HG03097 (cell line): ENCODE measurements around the gene NTN1.

Experiments
- ATAC-seq: cut with Tn5 transposase; IDR thresholded peaks from one replicate; pipeline ENCODE4 v1.9.1; 2021; ENCODE audit not compliant: unreplicated experiment, low FRiP score

The NTN1 gene

DNA sequence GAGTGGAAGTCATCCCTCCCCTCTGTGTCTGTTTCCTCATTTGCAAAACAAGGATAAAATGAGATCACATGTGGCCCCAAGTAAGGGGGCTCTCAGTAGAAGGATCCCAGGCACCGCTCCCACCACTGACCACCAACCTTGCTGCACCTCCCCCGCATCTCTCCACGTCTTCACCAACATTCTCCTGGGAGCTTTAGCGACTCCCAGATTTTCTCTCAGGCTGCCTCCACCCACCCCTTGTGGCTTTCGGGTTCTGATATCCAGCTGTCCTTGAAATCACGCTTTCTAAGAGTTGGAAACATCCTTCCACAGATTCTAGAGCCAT is 16.4 kb upstream of the NTN1 start:
- no peak for ATAC-seq

DNA sequence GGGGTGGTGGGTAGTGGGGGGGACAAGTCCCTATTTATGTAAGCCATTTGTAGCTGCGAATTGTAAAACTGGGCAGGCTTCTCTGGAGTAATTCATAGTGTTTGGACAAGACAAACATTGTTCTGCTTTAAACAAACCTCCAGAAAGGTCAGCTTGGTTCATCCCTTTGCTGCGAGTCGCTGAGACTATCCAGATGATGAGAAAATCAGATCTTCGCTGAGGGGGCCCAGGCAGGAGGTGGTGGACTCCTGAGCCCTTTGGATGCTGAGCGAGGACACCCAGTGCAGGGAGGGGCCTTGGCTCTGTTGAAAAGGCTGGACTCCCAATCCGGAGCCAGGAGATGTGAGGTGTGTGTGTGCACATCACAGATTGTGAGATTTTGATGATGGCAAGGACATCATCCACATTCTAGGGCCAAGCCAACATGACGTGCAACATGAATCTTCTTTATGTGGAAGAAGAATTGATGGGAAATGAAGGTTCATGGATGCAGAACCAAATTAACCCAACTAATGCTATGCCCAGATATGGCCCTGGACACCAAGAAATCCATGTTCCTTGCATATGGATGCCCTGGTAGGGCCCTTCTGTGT is 15.0 kb upstream of the NTN1 start:
- no peak for ATAC-seq

DNA sequence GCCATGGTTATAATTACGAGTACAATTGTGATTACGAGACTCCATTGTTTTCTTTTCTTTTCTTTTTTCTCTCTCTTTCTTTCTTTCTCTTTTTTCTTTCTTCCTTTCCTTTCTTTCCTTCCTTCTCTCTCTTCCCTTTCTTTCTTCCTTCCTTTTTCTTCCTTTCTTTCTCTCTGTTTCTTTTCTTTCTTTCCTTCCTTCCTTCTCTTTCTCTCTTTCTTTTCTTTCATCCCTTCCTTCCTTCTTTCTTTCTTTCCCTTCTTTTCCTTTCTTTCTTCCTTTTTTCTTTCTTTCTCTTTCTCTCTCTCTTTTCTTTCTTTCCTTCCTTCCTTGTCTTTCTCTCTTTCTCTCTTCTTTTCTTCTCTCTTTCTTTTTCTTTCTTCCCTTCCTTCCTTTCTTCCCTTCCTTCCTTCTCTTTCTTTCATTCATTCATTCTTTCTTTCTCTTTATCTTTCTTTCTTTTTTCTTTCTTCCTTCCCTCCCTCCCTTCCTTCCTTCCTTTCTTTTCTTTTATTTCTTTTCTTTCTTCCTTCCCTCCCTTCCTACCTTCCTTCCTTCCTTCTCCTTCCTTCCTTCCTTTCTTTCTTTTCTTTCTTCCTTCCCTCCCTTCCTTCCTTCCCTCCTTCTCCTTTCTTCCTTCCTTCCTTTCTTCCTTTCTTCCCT is 14.1 kb upstream of the NTN1 start:
- no peak for ATAC-seq

DNA sequence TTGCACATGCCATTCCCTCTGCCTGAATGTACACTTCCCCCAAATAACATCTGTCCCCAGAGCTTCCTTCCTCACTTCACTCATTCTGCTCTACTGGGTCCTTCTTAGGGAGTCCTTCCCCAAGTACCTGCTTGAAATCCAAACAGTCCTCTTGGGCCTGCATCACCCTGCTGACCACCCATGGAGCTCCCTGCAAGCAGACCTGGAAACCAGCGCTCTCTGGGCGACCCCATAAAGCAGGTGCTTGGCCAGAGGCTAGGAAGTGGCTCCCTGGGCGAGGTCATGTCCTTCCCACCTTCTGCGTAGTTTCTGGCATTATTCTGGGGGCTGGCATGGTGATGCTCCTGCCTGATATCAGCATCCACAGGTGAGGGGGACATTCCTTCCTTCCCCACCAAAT is 12.2 kb upstream of the NTN1 start:
- no peak for ATAC-seq

DNA sequence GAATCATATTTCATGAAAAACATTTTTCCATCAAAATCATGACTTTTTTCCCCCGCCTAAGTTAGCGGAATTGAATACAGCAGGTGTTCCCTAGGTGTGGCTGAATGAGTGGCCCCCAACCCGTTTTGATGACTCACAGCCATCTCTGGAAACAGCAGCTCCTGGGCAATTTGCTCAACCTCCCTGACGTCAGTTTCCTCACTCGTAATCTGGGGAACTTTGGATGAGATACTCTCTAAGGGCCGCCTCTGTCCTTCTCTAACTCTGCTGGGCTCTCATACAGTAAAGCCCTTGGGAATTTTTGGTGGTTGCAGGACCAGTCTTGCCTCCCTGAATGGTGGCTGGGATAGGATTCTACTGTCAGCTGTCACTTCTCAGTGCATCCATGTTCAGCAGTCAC is 11.6 kb upstream of the NTN1 start:
- ATAC-seq = no peak

DNA sequence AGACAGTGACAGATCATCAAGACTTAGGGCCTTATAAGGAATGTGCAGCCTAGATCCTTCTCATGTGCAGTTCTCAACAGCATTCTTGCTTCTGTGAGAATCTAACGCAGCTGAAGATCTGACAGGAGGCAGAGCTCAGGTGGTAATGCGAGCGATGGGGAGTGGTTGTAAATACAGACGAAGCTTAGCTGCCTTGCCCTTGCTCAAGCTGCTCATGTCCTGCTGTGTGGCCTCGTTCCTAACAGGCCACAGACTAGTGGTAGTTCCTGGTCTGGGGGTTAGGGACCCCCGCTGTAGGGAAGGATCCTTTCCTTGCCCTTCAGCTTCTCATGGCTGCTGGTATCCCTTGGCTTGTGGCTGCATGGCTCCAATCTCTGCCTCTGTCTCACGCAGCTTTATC is 10.3 kb upstream of the NTN1 start:
- ATAC-seq = no peak

DNA sequence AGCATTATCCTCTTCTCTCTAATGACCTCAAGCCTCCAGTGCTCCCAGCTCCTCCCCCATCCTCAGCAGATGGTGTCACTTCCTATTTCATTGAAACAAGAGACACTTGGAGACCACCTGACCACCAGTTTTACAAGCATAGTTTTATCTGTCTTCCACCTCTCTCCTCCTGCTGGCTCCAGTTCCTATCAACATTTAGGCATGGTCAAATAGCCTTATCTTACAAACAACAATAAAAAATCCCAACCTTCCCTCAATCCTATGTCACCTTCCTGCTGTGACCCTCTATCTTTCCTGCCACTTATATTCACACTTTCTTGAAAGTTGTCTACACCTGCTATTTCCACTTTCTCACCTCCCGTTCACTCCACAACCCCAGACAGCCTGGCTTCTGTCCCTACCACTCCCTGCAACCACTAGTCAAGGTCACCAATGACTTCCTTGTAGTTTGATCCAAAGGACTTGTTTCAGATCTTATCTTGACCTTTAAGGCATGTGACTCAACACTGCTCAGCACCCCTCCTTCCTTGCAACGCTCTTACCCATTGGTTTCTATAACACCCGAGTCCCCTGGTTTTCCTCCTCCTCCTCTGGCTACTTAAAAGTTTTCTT is 4.3 kb upstream of the NTN1 start:
- ATAC-seq = no peak

DNA sequence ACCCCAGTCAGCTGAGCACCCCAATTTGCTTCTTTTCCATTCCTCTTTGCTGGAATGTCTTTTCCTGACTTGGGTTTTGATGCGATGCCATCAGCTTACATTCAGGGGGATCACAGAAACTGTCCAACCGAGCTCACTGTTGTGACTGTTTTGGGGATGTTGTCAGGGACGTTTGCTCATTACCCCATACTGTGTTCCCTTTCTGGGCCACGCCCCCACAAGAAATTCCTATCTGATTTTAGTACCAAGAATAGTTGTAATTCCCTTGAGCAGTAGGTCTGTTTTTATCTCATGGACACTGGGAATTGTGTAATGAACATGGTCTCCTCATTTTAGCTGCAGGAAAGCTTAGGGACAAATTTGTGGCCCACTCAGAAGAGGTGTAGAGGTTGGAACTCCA is 2.6 kb upstream of the NTN1 start:
- ATAC-seq = no peak

DNA sequence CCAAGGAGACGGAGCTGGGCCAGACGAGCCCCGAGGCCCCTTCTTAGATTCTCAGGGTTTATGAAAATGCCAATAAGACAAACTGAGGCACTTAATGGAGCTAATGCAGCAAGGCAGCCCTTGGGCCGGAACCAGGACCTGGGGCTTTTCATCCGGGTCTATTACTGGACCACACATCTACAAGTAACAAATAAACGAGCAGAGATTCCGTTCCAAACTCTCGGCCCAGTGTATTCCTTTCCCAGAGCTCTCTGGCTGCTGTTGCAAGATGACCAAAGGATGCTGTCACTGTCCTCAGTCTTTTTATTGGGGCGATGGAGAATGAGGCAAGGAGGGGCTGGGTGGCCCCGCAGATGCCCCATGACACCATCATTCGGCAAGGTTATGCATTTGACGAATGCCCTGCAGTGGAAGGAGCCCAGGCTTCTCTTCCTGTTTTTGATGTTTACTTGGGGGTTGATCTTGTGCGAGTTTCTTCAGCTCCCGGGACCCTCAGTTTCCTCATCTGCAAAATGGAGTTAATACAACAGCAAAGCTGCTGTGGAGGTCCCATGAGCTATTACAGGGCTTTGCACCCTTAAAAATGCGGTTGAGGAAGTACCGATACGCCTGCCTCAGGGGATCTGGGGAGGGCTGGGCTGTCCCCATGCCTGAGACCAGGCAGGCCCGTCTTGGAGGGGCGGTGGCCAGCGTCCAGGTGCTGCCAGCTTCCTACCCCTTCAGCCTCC is 1.1 kb upstream of the NTN1 start:
- no peak for ATAC-seq

DNA sequence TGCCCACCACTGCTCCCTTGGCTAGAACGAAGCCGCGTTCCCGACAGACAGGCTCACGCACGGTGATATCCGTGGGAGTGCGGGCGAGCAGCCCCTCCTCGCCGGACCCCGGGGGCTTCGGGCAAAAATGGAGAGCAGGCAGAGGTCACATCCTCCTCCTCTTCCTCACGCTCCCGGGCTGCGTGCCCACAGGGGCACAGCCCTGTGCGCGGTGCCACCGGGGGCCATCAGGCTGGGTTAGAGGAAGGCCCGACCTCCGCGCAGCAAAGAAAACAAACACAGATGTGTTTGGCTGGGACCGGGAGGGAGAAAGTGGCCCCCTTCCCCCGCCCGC is 519 bp upstream of the NTN1 start:
- ATAC-seq = no peak

DNA sequence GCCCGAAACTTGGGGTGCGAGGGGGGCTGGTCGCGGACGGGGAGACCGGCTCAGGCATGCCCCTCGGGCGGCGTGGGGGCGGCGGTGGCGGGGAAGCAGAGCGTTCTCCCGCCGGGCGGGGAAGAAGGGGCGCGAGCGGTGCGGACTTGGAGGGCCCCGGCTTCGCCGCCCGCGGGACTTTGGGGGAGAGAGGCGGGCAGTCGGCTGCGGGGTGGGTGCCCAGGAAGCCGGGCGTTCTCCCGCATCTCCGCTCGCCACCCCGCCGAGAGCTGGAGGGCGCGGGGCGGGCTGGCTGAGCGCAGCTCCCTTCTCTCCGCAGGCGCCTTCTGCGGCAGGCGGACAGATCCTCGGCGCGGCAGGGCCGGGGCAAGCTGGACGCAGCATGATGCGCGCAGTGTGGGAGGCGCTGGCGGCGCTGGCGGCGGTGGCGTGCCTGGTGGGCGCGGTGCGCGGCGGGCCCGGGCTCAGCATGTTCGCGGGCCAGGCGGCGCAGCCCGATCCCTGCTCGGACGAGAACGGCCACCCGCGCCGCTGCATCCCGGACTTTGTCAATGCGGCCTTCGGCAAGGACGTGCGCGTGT is 772 bp downstream of the NTN1 start:
- no peak for ATAC-seq

DNA sequence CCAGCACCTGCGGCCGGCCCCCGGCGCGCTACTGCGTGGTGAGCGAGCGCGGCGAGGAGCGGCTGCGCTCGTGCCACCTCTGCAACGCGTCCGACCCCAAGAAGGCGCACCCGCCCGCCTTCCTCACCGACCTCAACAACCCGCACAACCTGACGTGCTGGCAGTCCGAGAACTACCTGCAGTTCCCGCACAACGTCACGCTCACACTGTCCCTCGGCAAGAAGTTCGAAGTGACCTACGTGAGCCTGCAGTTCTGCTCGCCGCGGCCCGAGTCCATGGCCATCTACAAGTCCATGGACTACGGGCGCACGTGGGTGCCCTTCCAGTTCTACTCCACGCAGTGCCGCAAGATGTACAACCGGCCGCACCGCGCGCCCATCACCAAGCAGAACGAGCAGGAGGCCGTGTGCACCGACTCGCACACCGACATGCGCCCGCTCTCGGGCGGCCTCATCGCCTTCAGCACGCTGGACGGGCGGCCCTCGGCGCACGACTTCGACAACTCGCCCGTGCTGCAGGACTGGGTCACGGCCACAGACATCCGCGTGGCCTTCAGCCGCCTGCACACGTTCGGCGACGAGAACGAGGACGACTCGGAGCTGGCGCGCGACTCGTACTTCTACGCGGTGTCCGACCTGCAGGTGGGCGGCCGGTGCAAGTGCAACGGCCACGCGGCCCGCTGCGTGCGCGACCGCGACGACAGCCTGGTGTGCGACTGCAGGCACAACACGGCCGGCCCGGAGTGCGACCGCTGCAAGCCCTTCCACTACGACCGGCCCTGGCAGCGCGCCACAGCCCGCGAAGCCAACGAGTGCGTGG is 1.5 kb downstream of the NTN1 start:
- ATAC-seq = no peak

DNA sequence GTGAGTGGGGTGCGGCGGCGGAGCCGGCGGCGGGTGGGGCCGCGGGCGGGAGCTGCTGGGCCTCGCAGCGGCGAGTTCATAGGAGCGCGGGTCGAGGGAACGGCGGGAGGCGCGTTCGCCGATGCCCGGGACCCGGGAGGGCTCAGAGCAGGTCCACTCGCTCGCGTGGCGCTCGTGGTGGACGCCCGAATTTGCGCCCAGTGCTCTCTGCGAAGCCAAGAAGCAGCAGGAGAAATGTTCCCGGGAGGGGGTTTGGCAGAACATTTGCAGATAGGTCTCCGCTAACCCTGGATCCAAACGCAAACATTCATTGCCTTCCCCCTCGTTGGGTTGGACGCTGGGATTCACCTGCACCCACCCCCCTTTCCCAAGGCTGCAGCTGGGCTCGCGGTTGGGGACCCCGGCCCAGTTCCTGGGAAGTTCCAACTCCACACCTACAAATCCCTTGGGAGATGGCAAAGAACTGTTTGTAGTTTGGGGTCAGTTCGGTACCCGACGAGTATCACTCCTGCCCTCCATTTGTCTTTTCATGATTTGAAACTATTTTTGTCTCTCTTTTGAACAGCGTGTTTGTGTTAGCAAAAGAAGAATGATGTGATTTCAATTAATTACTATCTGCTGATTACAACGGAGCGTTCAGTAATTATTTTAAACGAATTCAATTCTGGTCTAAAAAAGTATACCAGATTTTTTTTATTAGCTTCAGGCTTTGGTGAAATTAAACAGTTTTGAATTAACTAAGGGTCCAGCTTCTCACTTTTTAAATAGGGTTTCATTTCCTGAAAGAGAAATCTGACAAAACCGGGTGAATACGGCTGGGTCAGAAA is 2.3 kb downstream of the NTN1 start:
- ATAC-seq = no peak

DNA sequence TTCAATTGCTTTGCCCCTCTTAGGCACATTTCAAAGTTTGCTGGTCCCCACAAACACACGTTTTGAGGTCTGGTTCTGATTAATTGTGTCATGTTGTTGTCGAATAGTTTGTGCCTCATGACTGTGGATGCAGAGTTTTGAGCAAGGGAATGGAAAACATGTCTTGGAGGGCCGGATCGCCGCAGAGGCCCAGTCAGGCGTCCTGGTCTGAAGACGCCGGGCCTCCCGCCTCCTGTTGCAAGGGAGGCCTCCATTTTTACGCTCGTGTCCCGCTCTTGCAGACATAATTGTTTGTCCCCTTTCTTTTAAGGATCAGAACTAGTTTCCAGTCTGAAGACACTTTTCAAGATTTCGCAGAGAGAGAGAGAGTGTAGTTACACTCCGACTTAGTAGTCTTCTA is 3.2 kb downstream of the NTN1 start:
- ATAC-seq = no peak

DNA sequence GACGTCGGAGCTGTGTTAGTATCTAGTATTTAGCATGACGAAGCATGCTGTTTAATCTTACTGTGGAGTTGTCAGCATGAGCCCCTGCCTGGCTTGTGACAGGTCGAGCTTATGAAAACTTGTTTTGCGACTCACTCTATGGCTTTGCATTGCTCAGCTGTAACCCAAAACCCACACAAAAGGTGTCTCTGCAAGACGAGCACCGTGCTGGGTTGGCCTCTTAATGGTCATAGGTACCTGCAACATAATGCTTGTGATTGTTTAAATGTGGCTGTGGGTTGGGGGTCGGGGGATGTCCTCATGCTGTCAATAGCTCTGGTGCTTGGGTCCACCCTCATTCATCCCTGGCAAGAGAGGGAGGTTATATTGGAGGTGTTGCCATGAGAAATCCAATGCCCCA is 5.4 kb downstream of the NTN1 start:
- ATAC-seq = no peak

DNA sequence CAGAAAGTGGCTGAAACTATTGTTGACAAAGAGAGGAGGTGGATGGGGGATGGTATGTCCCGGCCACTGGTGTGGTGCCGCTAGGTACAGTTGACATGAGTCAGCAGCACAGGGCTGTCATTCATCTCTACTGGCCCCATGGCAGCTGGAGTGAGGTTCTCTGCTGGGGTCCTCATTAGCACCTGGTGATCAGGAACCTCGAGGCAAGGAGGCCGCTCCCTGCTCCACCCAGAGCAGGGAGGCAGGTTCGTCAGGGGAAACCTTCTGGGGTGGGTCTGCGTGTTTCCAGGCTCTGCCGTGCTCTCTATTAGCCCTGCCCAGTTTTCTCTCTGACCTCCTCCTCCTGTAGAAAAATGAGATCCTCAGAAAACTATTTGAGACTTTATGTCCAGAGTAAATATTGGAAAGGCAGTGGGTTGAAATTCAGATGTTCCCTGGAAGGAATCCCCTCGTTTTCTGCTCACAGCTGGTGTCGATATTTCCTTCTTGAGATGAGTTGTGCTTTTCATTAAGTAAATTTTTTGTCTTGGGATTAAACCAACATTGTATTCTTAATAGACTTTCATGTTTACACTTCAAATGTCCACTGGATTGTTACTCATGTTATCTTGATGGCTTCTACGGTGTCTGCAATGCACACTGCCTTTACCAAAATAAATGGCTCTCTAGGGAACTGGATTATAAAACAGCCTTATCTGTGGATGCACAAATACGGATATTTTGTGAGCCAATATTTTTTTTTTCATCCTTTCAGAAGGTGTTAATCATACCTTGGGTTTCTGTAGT is 7.1 kb downstream of the NTN1 start:
- no peak for ATAC-seq

DNA sequence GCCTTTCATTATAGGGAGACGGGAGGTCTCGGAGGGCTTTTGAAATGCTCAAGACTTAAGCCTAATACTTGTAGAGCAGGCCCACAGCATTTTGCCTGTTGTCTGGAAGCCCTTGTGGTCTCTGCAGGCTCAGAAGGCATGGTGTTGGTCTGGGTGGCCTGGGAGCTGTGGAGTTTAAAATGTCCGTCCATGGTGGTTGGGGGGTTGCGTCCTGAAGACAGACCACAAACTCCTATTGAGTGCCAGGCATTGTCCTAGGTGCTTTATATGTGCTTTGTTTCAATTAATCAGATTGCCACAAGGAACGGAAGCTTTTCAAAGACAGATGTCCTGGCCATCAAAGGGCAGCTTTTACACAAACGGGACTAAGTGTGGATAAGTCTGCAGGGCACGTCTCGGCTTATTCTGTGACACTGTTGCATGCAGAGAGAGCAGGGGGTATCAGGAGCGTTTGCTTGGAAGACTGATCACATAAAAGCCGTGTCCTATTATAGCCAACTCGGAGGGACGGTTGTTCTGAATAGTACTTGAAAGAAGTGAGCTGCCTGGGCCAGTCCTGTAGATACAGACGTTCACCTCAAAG is 7.8 kb downstream of the NTN1 start:
- ATAC-seq = no peak

DNA sequence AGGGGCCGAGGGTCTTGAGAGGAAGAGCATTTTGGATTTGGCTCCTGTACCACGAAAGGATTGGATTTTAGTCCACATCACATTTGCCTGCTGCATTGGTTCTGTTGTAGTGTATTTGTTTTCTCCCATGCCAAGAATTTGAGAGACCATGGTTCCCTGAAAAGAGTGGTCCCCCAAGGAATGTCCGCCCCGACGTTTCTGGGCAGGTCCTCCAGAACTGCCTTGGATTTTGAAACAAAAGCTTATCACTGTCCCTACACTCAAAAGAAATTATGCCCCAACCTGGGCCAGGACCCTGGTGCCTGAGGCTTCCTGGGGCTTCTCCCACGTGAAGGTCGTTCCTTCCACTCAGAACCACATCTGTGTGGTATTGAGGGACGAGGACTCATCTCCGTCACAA is 10.8 kb downstream of the NTN1 start:
- ATAC-seq = no peak

DNA sequence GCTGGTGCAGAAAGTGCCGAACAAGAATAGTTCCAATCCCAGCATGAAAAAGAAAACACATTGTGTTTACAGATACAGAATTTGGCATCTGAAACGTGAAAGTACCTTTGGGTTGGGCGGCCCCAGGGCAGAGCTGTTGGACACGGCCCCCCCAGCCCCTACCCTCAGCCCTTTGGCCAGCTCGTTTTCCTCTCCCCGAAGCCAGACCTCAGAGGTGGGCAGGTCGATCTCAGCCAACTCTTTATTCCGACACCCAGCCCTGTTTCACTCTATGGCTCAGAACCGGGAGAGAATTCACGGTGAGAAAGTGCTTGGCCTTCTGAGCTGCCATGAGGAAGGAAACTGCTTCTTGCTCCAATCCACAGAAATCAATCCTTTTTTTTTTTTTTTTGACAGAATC is 11.3 kb downstream of the NTN1 start:
- no peak for ATAC-seq
